SK-N-SH (cell line): ENCODE data around the gene IQSEC1.

Source experiments
- CTCF ChIP-seq: fragments of 200-600 bp; sonication (generic); IDR thresholded peaks from 2 replicates; pipeline ENCODE4 v1.6.1; 2017; ENCODE audit warnings: antibody characterized with exemption, mild to moderate bottlenecking, moderate library complexity
- MAX ChIP-seq: IDR thresholded peaks from 2 replicates; pipeline ENCODE4 v1.4.0; 2012; ENCODE audit warnings: low read depth
- YY1 ChIP-seq: IDR thresholded peaks from 2 replicates; pipeline ENCODE4 v1.4.0; 2012; ENCODE audit warnings: low read depth, mild to moderate bottlenecking

GRCh38 chr3:12972781-12973702 is 100.2 kb downstream of the IQSEC1 start:
- TF ChIP-seq YY1 (no peak), CTCF (no peak), MAX (no peak)
